Dermis microvascular lymphatic vessel endothelial cell (primary cell): ENCODE measurements around the gene BBC3. TPM values are rescaled to one million over a fixed set of nuclear protein-coding genes. Genes with fewer than 3 reads are reported as not detected.
"Not testable (repeated sequence)": the region's sequence is repeated elsewhere in the genome, so short reads cannot be mapped to it uniquely, and the experiment has no call there.

Source experiments
- DNase-seq, 2 donors: peaks; one replicate each; pipeline versions ENCODE4 v3.0.0 to v3.0.0-alpha.2; 2010; ENCODE audit warnings: low read depth in 2 of 2
- total RNA-seq: library from RNA; depleted of rRNA; stranded (reverse); fragments of >200 nt; gene quantifications from 2 replicates; pipeline ENCODE4 v1.2.1, GENCODE V29; 2014

The BBC3 gene
- 15.0 and 17.3 TPM in 2 replicates for total RNA-seq

GRCh38 chr19:47230921-47231214 lies at the start of gene BBC3:
BBC3 (minus strand) TSS chr19:47231199; CDS start chr19:47228431, 2,768 bp downstream.
- DNase-seq: no peak

DNA sequence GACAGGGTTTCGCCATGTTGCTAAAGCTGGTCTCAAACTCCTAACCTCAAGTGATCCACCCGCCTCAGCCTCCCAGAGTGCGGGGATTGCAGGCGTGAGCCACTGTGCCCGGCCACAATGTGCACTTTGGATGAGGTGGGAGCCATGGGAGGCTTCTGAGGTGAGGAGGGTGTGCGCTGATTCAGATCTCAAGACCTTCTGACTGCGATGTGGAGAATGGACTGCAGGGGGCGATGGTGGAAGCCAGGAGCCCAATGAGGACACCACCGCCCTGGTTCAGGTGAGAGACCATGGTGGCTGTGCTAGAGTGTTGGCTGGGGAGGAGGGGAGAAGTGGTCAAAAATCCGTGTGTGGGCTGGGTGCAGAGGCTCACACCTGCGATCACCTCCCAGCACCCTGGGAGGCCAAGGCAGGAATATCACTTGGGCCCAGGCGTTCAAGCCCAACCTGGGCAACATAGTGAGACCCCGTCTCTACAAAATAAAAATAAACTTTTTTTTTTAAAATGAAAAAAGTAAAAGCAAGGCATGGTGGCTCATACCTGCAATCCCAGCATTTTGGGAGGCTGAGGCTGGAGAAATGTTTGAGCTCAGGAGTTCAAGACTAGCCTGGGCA lies 49.3 kb upstream of the BBC3 start:
- peak in 1 of 2 donors; percentile 36 for DNase-seq

DNA sequence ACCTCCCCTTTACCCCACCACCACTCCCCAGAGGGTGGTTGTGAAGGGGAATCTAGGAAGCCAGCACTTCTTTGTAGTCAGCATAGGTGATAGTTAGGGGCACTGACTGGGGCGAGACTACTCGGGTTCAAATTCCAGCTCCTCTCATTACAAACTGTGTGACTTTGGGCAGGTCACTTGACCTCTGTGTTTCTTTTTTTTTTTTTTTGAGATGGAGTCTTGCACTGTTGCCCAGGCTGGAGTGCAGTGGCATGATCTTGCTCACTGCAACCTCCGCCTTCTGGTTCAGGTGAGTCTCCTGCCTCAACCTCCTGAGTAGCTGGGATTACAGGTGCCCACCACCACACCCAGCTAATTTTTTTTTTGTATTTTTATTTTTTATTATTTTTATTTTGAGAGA lies 45.5 kb upstream of the BBC3 start:
- not testable (repeated sequence) for DNase-seq

DNA sequence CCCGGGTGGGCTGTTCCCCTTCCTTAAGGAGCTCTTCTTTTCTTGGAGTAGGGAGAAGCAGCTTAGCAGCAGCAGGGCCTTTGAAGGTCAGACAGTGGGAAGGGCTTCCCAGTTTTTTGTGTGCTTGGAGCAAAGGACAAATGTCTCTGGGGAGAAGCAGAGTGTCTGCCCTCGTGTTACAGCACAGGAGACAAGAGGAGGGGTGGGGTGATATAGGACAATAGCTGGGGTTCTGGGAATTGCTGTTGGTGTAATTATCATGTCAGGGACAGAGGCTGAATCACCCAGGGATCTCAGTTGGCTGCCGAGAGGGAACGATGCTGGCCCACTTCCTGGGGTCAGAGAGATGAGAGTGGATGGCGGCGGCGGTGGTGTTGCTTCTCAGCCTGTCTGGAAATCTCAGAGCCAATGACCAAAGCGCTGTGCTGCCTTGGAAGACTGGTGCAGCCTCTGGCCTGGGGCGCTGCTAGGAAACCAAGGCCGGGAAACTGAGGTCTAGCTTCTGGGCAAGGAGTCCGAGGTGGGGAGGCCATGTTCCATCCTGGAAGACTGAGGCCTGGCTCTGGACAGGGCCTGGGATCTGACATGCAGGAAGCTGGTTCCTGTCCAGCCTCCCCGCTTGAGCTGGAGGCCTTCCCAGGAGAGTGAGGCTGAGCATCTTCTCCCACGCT lies 44.9 kb upstream of the BBC3 start:
- DNase-seq: no peak

GRCh38 chr19:47274891-47275761 lies 44.1 kb upstream of the BBC3 start:
- no peak for DNase-seq

- peak; percentile 77 to 95 for DNase-seq
Measured at GRCh38 chr19:47274071-47274890, 43.3 kb upstream of the BBC3 start, which contains the start of gene INAFM1. INAFM1 (plus strand) TSS chr19:47274885; CDS start chr19:47274920, 35 bp downstream.

DNA sequence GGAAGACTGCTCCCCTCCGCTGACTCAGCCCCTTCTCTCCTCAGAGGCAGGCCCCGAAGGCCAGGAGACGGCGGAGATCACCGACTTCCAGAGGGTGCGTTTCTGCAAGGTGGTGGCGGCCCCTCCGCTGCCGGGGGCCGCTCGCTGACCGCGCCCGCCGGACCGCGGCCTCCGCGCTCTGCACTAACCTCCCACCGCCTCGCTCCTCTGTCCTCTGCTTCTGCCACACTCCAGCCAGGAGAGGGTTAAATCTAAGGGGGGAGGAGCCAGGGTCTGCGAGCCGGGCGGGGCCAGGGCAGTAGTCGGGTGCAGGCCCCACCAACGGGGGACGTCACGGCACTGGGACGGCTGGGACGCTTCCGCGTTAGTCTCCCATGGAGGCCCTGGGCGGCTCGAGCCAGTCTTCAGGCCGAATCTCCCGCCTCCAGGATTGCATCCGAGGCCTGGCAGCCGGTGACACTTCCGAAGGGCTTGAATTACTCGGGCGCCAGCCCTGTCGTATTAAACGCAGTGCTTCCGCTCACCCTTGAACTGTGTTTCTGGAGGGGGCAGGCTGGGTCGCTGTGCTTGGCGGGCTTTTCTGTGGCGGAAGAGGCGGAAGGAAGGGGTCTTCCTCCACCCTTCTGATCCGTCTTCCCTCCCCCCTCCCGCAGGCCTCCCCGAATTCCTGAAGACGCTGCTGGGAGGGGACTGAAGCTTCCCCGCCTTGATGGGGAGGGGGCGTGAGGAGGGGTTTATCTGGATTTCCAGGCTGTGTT lies 42.5 kb upstream of the BBC3 start:
- peak; percentile 58 to 92 for DNase-seq

DNA sequence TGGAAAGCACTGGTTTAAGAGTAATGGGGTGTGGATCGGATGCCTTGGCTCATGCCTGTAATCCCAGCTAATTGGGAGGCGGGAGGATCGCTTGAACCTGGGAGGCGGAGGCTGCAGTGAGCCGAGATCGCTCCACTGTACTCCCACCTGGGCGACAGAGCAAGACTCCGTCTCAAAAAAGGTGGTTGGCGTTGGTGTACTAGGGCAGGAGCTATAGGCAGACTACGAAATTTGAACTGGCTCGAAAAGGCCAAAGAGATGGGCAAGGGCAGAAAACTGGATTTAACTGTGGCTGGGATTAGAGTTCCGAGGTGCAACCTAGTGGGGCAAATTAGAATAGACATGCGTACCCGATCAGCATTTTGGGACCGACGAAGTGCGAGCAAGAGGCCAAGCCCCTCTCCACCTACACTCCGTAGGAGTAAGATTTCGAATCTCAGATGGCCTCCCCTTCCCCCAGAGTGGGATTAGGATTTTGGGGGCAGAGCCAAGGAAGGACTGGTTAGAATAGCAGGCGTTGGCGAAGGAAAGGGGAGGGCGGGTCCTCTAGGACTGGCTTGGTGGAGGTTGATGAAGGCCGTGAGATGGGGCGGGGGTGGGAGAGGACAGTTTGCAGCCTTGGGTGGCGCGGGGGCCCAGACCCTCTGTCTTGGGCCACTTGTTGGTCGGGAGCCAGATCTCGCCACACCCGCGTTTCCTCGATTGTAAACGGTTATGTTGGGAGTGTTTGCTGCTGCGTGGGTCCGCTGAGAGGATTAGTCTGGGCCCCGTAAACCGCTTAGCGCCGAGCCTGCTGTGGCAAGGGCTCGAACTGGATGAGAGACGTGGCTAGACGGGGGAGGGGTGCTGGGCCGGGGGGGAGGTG lies 41.7 kb upstream of the BBC3 start:
- DNase-seq: no peak

DNA sequence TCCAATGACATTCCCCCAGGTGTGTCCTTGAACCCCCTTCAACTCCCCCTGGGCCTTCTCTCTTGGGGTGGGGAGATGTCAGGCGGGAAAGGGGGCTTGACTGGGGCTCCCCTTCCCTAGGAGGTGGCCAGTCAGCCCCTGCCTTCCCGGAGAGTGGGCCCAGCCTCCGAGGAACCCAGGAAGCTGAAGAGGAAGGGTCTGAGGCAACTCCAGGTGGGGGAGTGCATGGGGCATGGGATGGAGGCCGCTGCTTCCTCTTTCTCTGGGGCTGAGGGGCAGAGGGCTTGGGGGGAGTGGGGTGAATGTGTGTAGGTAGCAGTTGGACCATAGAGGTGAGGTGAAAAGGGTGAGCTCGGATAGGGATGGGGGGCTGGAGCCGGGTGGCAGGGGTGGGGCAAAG lies 41.0 kb upstream of the BBC3 start:
- no peak for DNase-seq

DNA sequence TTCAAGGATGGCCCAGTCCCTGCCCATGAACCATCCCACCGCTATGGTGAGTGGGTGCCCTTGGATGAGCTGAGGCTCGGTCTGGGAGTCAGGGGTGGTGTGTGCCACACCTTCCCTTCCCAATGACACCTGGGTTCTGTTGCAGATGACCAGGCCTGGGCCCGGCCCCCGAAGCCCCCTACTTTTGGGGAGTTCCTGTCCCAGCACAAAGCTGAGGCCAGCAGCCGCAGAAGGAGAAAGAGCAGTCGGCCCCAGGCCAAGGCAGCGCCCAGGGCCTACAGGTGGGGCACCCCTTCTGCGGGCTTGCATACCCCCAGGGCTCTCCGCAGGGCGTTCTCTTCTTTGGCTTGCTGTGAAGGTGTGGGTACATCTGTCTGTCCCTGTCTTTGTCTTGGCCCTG lies 39.4 kb upstream of the BBC3 start:
- DNase-seq: no peak

DNA sequence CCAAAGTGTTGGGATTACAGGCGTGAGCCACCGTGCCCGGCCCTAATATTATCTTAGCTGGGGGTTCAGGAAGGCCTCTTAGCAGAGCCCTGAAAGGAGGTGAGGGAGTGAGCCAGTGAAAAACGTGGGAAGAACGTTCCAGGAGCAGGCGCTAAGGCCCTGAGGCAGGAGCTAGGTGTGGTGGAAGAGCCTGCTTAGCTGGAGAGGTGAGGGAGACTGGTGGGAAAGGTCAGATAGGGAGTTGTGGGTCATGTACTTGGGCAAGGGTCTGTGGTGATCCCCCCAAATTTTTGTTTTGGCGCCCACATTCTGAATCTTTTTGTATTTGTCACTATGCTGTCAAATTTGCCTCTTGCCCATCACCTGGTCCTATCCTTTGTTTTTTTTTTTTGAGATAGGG lies 38.6 kb upstream of the BBC3 start:
- DNase-seq: no peak

DNA sequence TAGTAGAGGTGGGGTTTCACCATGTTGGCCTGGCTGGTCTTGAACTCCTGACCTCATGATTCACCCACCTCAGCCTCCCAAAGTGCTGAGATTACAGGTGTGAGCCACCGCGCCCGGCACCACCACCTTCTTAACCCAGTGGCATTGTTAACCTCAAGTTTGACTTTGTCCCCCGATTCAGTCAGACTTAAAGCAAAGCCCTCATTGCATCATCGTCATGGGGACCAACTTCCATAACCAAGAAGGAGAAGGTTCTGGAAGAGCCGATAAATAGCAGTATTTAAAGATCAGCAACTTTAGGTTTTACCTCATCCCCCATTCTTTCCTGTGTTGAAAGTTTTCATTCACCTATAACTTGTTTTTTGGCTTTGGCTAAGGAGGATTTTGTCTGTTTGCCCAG lies 37.0 kb upstream of the BBC3 start:
- DNase-seq: no peak

GRCh38 chr19:47267350-47267759 lies 36.4 kb upstream of the BBC3 start:
- DNase-seq: no peak

DNA sequence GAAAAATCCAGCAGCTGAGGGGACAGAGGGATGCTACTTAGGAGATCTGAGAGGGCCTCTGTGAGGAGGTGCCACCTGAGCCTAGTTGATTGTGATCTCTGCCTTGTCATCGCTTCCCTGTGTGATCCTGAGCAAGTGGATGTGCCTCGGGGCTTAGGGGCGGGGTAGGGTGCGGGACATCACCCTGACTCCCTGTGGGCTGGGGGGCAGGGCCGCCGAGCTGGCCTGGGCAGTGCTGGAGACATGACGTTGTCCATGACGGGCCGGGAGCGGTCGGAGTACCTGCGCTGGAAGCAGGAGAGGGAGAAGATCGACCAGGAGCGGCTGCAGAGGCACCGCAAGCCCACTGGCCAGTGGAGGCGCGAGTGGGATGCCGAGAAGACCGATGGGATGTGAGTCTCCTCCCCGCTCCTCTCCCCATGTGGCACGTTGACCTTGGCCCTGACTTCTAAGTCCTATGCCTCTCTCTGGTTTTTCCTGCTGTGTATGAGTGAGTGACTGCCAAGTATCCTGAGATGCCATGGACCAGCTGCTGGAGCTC lies 35.5 kb upstream of the BBC3 start:
- no peak for DNase-seq

DNA sequence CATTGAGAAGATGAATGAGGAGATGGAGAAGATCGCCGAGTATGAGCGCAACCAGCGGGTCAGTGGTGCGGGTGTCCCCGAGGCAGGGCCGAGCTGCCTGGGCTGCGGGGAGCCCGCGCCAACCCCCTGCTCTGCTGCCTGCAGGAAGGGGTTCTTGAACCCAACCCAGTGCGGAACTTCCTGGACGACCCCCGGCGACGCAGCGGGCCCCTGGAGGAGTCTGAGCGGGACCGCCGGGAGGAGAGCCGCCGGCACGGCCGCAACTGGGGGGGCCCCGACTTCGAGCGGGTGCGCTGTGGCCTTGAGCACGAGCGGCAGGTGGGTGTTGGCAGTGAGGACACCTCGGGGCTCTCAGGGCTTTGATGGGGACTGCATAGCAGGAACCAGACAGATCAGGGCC lies 33.6 kb upstream of the BBC3 start:
- DNase-seq: no peak

- DNase-seq: not testable (repeated sequence)
Measured at GRCh38 chr19:47261946-47262793, 31.2 kb upstream of the BBC3 start.

DNA sequence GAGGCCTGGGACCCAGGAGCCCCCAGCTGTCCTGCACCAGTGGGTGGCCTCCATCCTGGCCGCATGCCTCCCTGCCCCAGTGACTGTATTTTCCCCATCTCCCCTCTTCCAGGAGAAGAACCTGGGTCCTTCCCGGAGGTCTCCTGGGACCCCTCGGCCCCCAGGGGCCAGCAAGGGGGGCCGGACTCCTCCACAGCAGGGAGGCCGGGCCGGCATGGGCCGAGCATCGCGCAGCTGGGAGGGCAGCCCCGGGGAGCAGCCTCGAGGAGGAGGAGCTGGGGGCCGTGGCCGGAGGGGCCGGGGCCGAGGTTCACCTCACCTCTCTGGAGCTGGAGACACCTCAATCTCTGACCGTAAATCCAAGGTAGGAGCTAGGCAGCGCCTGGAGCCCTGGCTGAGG lies 29.5 kb upstream of the BBC3 start:
- no peak for DNase-seq

- DNase-seq: no peak
Measured at GRCh38 chr19:47258895-47259555, 28.0 kb upstream of the BBC3 start.
